Measurements from ENCODE around the gene FBXL4. TPM values are rescaled to one million over a fixed set of nuclear protein-coding genes. Genes with fewer than 3 reads are reported as not detected.

Gene FBXL4
- total RNA-seq, 1 experiment from 2014 or later, result 4.7 TPM

DNA sequence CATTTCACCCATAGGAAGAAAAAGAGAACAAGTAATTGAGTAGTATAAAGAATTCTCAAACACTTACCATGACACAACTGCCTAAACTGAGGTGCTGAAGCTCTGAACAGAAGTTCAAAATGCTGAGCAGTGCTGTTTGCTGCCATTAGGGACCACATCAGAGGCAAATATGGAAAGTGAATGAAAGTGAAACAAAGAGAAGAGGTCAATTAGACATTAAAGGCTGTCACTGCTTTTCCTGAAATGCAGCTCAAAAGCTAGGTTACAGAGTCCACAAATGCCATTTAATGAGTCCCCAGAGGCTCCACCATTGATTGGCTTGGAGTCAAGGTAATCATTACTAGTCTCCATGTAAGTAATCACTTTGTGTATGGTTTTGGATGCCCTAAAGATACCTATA is 67.3 kb downstream of the FBXL4 start:
- no peak for DNase-seq (ENCODE audit: low spot score)

DNA sequence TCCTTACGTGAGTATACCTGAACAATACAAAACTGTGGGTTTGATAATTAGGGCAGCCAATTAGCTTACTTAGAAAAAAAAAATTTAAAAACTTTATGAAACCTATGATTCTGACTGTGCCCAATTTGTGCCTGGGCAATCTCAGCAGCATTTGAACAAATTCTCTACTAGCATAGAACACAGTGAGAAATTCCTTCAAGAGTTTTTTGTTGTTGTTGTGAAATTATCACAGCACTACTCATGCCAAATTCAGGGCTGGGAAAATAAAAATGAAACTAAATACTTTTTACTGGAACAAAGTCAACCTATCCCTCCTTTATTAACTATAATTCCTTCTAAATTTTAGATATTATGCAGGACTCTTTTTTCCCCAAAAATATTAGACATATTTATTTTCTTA is 70.5 kb downstream of the FBXL4 start:
- DNase-seq (ENCODE audit: low spot score), result no peak

GRCh38 chr6:98875375-98875774 is 72.4 kb downstream of the FBXL4 start:
- no peak for DNase-seq (ENCODE audit: low spot score)

- DNase-seq (ENCODE audit: low spot score), result no peak
Measured at GRCh38 chr6:98871821-98872220, 75.9 kb downstream of the FBXL4 start.

GRCh38 chr6:98871057-98871456 is 76.7 kb downstream of the FBXL4 start:
- DNase-seq (ENCODE audit: low spot score), result no peak

GRCh38 chr6:98864497-98864896 is 83.2 kb downstream of the FBXL4 start:
- DNase-seq (ENCODE audit: low spot score), result no peak

DNA sequence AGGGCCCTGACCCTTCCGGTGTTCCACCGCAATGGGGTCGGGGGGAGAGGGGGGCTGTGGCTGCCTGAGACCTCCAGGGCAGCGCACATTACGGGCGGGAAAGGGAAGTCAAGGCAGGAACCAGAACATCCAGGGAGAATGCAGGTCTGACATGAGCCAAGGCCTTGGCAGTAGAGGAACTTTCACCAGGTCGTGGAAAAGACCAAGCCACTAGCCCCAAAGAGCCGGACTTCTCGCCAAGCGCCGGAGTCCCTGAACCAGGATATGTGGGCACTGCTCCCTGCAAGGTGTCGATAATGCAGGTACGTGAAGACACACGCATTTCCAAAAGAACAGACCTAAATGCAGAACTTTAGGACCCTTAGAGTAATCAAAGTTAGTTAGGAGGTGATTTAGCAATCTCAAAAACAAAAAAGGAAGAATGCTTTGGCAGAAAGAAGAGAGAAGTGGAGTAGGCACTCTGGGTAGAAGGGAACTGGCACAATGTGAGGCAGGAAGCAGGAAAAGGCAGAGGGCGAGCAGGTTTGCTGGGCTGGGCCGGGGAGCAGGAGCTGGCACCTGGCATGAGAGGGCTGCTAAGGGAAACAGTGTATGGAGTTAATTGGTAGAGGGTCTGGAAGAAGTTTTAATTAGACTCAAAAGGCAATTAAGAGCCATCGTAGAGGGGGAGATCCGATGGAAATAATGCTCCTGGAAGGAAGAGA is 99.1 kb downstream of the FBXL4 start:
- no peak for DNase-seq (ENCODE audit: low spot score)

DNA sequence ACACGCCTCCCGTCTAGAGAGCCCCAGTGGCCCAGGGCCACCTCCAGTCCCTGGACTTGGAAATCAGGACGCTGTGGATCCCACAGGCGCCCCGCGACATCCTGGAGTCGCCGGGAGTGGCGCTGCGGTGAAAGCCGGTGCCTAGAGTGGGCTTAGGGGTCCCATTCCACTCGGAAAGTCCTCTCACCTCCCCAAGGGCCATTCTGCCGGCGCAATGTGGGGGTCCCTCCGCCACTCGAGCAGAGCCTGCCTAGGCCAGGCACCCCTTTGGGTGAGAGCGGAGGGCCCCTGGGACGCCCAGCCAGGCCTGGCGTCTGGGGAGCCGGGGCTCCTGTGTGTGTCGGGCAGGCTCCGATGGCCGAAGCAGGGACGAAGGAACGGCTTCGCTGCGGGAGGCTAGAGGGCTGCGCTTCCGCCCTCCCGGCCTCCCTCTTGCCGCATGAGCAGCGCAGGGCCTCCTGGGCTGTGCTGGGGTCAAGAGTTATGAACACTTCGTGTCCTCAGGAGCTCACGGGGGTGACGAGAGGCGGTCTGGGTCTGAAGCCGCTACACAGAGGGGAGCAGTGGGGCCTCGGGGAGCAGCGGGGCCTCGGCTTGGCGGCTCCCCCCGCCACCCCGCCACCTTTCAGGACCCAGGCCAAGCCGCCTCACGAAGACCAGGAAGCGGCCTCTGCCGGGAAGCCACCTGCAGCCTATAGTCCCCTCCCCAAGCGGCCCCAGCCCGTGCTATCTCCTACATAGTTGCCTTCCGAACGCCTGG is 99.8 kb downstream of the FBXL4 start:
- DNase-seq (ENCODE audit: low spot score), result no peak

GRCh38 chr6:98847416-98847778 is 100.3 kb downstream of the FBXL4 start:
- DNase-seq (ENCODE audit: low spot score), result no peak

DNA sequence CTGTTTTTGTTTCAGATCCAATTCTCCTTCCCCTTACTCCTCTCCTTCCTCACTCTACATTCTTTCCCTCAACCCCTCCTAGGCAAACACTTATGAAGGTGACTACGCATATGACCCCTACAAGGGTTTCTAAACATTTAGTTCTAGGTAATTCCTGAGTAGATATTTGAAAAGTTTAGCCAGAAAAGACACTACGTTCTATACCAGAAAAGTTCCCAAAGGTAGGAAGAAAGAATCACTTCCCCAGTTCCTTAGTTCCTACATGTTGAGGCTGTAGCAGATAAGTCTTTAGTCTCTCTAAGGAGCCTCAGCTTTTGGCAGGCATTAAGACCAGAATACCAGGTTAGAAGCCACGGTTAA is 101.7 kb downstream of the FBXL4 start:
- no peak for DNase-seq (ENCODE audit: low spot score)

DNA sequence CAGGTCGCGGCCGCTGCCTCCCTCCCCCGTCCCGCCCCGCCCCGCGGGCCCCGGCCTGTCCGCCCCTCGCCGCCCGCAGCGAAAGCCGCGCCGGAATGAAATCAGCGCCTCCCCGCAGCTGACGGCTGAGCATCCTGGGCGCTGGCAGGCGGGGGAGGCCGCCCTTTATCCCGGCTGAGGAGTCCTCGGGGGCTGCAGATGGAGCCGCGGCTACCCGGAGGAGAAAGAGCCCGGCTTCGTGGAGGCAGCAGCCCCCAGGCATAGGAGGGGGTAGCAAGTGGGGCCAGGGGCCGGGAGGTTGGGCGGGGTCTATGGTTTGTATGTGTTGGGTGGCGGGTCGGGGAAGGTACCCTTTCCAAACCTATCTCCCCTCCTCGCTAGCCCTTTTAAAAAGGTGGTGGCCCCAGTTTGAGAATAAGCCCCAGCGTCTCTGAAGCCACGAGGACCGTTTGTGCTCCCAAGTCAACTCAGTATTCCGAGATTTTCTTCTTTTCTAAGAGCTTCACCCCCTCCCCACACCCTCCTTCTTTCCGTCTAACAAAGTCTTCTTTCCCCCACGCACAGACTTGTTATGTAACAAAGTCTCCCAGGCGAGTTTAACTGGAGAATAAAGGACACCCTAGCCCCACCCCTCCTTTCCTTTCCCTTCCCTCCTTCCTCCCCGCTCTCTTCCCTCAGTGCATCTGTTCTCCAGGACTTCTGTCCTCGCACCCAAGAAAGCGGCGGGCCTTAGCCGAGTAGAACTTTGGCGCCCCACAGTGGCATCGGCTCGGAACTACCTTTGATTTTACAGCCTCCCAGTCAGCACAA is 102.3 kb downstream of the FBXL4 start:
- DNase-seq (ENCODE audit: low spot score), result peak; percentile 74

DNA sequence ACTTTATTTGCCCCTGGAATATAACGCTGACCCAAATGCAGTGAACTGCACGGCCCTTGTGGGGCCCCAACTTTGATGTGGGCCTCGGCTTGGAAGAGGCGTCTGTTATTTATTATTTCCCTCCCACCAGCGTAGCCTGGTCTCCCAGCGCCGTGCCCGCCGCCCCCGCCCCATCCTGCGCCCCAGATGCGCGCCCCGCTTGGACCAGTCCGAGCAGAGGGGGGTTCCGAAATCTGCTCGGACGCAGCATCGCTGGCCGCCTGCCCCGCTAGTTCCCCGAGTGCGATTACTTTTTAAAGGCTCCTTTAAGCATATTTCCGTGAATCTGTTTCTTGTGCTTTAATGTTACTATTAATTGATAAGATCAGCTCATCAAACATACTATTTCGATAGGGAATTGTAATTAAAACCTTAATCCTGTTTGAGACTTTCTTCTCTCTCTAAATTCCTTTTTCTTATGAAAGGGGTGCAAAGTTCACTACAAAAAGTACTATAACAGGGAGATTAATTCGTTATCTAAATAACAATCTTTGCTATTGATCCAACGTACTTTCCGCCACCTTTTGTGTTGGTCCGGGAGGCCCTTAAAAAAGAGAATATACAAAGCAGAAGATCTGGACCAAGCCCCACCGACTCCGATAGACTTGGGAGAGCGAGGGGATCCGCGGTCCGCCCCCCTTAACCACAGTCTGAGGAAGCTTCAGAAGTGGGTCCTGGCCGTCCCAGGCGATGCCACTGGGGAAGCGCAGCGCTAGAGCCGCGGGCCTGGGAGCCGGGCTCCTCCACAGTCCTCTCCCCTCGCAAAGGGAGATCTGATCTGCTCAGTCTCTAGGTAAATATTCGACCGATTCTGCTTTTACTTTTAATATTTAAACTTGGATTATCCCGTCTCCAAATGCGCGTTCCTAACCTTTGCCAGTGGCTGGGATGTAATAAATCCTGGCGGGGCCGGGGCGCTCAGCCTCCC is 103.2 kb downstream of the FBXL4 start:
- no peak for DNase-seq (ENCODE audit: low spot score)

DNA sequence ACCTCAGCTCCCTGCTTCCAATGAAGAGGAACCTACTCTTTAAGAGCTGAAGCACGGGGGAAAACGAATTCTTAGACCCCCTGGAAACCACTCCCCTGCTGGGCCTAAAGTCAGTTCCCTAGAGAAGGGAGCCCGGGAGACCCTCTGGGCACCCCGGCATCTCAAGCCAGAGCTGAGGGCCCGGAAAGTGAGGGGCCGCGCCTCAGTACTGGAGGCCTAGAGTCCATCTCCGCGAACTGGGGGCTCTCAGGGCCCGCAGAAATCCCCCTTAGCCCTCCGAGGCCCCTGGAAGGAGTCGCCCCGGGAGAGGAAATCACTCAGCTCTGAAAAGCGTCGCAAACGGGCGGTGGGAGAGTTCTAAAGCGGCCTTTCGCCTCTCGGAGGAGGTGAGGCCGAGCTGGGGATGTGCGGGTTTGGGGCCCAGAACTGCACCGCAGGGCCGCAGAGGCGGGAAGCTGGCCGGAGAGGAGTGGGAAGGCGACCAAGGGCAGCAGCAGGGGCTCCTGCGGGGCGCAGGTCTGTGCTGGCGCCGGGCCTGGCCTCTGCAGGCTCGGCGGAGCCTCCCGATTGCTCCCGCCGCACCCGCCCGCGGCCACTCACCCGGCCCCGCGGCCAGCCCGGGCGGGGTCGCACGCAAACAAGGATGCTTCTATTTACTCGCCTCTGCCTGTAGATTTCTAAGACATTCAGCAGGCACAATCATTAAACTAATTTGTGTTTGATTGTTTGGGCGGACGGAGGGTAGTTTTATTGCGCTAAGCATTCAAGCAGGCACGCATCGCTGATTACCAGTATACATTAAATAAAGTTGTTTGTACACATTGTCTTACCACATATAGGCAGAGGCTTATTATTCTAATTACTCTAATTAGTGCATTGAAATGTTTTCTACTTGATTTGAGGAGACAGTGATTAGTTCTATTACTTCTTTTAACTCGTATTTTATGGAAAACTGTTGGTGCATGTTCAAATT is 104.2 kb downstream of the FBXL4 start:
- DNase-seq (ENCODE audit: low spot score), result no peak

- no peak for DNase-seq (ENCODE audit: low spot score)
Measured at GRCh38 chr6:98842342-98843180, 105.2 kb downstream of the FBXL4 start.

DNA sequence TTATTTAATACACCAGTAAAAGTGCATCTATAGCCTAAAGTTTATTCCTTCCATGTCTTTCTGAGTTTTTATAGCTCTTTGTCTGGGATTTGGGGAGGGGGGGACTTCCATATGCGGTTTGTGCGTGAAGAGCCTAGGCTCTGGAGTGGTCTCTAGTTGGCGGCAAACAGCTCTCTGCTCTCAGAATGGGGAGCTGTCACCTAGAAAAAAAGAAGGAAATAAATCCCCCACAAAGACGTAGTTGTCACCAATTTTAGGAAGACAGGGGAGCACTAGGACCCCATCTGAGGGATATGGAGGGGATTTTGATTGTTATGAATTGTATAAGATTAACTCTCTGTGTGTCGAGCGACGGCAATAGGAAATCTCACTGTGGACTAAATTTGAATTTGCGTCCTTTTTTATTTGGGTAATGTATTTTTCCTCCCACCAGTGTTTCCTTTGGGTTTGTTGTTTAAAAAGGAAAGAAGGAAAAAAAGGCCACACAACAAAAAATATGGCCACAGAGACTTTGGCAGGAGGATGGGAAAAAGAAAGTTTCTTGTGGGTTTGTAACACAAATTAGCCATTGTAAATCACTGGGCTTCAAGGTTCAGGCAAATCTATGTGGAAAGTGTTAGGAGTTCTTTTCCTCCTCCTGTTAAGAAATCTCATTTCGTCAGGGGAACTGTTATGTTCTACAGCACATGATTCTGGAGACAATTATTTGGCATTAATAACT is 106.0 kb downstream of the FBXL4 start:
- no peak for DNase-seq (ENCODE audit: low spot score)

DNA sequence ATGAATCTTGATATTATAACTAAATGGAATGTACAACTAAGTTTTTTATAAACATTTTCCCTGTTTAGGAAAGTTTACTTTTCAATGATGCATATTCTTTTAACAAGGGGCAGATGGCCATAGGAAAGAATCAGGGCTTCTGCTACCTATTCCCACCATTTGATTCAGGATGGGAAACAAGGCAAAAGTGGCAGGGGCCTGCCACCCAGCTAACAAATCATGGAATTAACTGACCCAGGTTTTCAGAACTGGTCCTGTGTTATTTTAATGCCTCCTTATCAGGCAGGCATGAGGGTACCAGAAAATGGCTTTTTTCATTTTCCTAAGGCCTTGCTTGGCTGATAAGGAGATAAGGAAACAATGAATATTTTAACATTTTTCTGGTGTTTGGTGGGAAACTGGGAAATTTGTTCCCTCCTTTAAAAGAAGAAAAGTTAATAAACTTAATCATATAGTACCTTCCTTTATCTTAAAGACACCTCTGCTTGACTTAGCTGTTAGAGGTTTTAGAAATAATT is 106.7 kb downstream of the FBXL4 start:
- no peak for DNase-seq (ENCODE audit: low spot score)

- no peak for DNase-seq (ENCODE audit: low spot score)
Measured at GRCh38 chr6:98840385-98840784, 107.4 kb downstream of the FBXL4 start.

GRCh38 chr6:98839781-98840361 is 107.9 kb downstream of the FBXL4 start:
- DNase-seq (ENCODE audit: low spot score), result peak; percentile 4
